GM21528 (cell line): Measurements from ENCODE around the gene TMEM150A.
A peak's percentile ranks its signal among the peaks of the same experiment; 100 is the strongest.
"Not testable (repeated sequence)": the region's sequence is repeated elsewhere in the genome, so short reads cannot be mapped to it uniquely, and the experiment has no call there.

Source experiments
- ATAC-seq: cut with Tn5 transposase; IDR thresholded peaks from one replicate; pipeline ENCODE4 v1.9.1; 2021; ENCODE audit warnings: mild to moderate bottlenecking, moderate library complexity; ENCODE audit not compliant: unreplicated experiment, low FRiP score

Gene TMEM150A

DNA sequence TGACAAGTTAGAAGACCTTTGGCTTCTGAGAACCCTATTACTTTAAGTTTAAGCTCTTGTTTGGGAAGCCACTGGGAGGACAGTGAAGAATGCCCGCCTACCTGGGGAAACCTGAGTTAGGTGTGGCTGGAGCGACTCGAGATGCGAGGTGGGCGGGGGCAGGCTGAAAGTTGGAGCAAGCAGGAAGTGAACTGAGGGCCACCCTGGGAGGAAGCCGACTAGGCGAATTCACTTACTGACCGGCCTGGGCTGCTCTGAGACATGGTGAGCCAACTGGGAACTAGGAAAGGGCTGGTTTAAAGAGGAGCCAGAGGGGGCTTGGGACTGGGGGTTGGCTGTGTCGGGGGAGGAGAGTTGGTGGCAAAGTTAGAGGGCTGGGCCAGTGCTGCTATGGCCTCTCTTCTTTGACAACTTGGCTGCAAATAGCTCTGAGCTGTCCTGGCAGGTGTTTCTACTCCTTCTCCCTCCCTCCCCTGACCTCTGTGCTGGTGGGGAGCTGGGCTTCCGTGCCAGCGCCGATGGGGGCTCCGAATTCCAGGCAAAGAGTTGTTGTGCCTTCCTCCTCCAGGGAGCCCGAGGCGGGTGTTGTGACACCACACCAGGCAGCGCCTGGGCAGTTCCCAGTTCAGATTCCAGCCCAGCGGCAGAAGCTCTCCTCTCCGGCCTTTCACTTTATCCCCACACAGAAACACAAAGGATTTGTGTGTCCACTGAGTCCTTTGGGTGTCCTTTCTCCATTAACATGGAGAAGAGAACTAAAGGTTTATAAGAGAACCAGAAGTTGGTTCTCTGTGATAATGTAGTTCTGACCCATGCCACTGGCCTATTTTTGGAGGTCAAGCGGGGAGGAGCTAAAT, 24.9 kb downstream of the TMEM150A start, which contains the start of gene VAMP8:
Gene VAMP8, plus strand, starts transcription at position 201 of the 857 bp plus-strand sequence. Its CDS starts 61 bp downstream, at position 262.
- ATAC-seq, result peak; percentile 63

DNA sequence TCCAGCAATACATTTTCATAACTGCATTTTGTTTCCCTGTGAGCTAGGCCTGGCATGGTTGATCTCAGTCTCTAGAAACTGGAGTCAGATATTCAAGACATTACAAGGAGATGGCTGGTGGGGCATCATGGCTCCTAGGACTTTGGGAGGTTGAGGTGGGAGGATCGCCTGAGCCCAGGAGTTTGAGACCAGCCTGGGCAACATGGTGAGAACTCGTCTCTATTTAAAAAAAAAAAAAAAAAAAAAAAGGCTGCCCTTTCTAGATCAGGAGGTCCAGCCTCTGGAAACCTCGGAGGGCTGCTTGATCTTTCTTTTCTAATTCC, 25.5 kb downstream of the TMEM150A start:
- ATAC-seq, result no peak

DNA sequence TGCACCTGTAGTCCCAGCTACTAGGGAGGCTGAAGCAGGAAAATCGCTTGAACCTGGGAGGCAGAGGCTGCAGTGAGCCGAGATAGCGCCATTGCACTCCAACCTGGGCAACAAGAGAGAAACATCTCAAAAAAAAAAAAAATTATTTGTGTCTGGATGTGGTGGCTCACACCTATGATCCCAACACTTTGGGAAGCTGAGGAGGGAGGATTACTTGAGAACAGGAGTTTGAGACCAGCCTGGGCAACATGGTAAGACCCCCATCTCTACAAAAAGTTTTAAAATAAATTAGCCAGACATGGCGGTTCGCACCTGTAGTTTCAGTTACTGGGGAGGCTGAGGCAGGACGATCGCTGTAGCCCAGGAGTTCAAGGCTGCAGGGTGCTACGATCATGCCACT, 26.8 kb downstream of the TMEM150A start:
- ATAC-seq, result no peak

DNA sequence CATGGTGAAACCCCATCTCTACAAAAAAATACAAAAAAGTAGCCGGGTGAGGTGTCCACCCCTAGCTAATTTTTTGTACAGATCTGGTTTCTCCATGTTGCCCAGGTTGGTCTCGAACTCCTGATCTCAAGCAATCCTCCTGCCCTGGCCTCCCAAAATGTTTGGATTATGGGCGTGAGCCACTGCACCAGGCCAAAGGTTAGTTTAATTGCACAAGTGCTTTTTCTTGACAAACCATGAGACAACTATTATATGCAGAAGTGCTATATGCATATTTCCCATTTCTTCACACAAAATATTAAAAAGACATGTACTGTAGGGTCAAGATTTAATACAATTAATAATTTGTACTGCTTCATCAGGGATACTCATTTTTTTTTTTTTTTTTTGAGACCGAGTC, 36.2 kb downstream of the TMEM150A start:
- no peak for ATAC-seq

DNA sequence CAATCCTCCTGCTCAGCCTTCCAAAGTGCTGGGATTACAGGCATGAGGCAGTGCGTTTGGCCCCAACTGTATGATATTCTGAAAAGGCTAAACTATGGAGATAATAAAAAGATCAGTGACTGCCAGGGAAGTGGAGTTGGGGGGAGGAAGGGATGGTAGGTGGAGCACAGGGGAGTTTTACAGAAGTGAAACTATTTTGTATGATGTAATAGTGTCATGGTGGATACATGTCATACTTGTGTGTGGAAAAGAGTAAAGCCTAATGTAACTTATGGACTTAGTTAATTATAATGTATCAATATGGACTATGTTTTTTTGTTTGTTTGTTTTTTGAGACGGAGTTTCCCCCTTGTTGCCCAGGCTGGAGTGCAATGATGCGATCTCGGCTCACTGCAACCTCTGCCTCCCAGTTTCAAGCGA, 38.3 kb downstream of the TMEM150A start:
- no peak for ATAC-seq

DNA sequence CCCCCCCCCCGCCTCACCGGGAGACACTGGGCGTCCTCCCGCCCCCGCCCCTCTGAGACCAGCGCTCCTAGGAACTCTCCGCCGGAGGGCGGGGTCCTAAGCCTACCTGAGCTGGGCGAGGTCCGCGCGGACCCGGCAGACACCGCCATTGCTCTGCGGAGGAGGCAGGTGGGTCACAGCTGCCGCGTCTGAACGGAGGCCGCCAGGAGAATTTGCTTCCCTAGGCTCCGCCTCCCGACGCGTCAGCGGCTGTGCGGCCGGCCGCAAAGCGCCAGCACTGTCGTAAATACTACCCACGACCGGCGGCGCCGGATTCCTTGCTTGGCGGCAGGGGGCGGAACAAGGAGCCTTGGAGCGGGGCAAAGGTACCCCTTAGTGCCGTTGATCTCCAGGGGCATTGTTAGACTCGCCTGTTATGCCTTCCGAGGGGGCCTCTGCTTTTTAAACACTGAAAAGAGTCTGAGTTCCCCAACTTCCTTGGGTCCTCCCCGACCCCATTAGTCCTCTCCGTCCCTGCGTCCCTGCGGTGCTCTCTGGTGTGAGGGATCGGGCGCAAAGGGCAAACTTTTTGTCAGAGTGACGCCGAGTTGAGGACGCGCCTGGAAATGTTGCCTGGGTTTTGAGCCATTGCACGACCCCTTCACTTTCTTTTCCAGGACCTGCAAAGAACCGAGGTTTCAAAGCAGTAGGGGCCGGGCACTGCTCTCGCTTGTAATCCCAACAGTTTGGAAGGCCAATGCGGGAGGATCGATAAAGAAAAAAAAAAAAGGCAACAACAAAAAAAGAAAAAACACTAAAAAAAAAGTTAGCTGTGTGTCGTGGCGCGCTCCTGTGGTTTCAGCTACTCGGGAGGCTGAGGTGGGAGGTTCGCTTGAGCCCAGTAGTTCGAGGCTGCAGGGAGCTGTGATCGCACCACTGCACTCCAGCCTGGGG, 41.0 kb downstream of the TMEM150A start, which contains the start of gene GGCX:
Gene GGCX, minus strand, starts transcription at position 214 of the 933 bp plus-strand sequence. Its CDS starts 65 bp downstream, at position 149.
- ATAC-seq, result peak; percentile 81

DNA sequence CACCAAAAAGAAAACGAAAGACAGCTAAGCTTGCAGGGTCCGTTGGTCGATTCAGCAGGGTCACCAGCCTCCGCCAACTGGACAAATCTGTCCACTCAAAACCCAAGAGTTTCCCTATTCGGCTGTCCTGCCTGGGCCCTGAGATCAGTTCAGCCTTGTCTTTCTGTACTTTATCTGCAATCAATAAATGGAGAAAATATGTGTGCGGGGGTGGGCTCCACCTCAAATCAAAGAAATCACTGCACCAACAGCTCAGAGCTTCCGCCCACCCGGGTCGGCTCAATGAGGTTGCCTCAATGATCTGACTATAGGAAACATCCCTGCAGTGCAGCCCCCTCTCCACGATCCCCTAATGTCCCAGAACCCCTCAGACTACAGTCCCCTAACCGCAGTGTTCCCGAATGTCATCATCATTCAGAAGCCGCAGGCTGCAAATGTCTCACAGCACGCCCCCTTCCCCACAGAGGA, 41.7 kb downstream of the TMEM150A start:
- ATAC-seq, result peak; percentile 19

DNA sequence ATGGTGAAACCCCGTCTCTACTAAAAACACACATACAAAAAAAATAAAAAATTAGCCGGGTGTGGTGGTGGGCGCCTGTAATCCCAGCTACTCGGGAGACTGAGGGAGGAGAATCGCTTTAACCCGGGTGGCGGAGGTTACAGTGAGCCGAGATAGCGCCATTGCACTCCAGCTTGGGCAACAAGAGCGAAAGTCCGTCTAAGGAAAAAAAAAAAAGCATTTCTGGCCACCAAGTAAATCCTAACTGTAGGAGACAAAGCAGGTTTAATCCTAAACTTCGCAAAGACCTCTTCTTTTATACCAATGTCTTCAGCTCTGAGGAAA, 42.1 kb downstream of the TMEM150A start:
- ATAC-seq, result not testable (repeated sequence)

DNA sequence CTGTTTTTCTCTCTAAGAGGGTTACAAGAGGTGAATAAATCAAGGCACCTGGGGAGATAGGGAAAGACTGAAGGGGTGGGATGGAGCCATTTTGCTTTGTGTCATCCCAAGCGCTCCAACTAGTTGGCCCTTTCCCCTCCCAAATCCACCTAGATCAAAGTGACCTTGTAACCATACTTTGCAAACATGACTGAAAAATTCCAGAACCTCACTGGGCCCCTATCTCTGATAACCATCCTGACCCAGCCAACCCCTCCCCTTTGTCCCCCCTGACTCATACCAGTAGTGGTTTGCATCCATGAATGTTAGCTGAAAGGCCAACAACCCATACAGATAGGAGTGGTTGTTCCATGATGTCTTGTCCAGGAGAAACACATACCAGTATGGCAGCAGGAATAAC, 44.3 kb downstream of the TMEM150A start:
- ATAC-seq, result no peak

DNA sequence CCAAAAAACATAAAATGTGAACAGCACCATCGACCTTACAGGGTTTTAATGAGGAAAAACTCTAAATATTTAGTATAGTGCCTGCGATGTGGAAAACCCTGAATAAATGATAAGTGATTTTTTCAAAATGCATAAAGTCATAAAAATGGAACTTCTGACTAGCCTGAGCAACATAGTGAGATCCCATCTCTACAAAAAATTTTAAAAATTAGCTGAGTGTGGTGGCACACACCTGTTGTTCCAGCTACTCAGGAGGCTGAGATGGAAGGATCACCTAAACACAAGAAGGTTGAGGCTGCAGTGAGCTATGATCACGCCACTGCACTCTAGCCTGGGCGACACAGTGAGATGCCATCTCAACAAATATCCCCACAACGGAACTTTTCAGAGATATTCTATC, 45.4 kb downstream of the TMEM150A start:
- ATAC-seq, result no peak

DNA sequence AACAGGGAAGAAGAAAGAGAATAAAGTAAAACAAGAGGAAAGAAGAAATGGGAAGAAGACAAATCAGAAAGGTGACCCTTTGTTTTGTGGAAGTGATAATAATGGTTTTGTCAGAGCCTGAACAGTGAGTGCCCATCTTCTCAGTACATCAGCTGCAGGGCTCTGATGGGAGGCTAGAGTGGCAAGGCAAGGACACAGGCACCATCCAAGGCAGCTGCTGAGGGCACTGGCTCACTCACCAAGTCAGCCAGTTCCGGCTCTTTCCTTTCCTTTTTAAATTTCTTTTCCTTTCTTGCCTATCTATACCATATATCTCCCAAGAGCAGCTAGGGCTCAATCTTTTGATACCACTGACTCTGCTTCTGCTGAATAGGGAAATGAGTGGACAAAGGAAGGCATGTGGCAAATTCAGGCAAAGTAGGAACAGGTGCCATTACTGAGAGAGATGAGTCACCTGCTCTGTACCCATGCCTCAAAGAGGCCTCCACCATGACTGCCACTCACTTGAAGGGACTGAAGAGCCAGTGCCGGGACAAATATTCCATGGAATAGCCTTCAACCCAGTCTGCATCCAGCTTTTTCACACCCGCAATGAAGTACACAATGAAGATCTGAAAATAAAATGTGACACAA, 47.4 kb downstream of the TMEM150A start:
- no peak for ATAC-seq

DNA sequence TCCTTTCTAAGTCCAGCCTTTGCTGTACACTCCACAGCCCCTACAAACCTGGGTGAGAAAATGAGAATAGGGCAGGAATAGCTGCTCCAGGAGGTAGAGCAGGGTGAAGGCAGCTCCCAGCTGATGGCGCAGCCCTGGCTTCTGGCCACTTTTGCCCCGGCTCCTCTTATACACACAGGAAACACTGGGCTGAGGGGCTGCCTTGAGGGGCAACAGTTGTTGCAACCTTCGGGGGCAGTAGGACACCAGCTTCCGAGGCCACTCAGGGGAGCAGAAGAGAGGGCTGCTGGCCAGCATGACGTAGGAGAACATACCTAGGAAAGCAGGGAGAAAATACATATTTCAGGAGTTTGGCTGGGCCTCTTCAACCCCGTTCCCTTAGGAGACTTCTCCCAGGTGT, 49.3 kb downstream of the TMEM150A start:
- ATAC-seq, result no peak

DNA sequence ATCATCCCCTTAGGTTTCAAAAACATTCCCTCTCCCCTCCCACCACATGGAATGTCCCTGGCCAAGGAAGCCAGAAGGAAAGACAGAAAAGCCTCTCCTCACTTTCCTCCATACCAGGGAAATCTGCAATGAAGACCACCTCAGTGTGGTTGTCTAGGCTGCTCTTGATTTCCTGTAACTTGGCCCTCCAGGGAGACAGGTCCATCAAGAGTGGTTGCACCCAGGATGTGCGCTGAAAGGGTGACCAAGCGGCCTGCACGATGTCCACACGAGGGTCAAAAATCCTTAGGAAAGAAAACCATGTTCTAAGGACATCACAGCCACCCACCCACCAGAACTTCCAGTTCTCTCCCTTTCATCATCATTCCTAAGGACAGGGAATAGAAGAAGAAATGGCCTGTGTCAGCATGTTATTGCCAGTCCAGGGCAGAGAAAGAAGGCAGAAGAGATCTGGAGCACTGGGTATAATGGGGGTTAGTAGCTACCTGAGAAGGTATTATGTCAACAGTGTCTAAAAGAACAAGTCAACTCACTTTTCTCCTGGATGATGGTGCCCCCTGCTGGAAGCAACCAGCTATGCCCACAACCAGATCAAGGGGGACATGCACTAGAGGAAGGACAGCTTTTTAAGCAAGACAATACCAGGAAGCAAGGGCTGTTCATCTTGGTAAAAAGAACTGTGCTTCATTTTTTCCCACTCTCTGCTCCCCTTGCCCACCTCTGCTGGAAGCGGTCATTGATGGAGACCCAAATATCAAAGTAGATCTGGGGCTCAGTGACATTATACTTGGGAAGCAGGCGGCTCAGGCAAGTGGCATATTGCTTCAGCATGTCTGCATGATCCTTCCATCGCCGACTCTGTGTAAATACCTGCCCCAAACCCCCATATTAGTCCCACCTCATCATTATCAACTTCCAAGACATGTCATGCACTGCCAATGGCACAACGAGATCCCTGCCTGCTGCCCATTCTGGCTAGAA, 50.5 kb downstream of the TMEM150A start:
- no peak for ATAC-seq

DNA sequence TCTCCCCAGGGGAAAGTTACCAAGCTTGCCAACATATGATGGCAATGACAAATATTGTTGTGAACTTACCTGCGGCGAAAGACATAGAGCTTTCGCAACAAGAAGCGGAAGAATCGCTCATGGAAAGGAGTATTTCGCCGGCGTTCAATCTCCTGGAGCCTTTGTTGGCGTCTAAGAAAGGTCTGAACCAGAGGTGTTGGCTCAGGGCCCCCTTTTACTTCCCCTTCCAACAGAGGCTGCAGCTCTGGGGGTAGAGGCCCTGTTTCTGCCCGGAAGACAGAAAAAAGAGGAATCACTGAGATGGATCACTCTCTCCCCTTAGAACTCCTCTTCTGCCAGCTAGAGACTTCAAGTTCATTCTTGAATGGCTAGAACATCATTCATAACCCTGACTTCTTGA, 52.0 kb downstream of the TMEM150A start:
- ATAC-seq, result no peak

DNA sequence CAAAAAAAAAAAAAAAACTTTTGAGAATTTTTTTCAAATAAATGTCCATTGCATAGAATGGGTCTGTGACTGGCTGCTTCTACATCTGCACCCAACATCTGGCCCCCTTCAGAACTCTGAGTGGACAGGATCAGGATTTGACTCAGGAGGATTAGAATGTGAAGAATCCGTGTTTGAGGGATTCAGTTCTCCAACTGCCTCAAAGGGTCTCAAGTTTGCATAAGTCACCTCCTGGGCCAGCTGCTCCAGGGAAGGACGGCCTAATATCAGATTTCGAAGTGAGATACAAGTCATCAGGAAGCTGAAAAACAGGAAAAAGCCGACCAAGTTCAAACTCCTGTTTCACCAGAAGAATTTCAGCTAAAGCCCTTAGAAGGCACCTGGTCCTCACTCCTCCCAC, 52.7 kb downstream of the TMEM150A start:
- no peak for ATAC-seq

DNA sequence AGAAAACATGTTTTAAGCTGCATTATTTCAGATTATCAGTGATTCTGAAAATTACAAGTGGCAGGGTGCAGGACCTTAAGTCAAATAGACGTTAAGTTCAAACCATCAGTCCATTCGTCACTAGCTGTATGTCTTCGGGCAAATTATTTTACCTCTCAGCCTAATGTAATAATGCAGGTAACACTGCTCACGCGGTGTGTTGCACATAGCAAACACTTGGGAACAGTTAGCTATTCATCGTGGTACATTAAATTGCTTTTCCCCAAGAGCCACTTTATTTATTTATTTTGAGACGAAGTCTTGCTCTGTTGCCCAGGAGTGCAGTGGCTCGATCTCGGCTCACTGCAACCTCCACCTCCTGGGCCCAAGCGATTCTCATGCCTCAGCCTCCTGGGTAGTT, 53.4 kb downstream of the TMEM150A start:
- ATAC-seq, result no peak

DNA sequence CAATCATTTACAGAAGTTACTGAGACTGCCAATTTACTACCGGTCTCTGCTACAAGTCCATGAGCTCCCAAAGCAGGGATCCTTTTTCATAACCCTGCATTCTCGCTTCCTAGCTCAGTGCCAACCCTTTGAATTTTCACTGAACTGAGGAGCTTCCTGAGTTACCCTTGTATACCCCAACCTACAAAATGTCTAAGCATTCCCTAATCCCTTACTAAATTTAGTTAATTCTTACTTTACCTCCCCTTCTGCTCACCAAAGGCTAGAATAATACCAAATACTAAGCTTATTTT, 53.9 kb downstream of the TMEM150A start:
- no peak for ATAC-seq
